ENCODE results near the gene TMEM53. TPM values are rescaled to one million over a fixed set of nuclear protein-coding genes. Genes with fewer than 3 reads are reported as not detected.
"Not testable (repeated sequence)": the region's sequence is repeated elsewhere in the genome, so short reads cannot be mapped to it uniquely, and the experiment has no call there.

Gene TMEM53
- polyA plus RNA-seq, 4 donors: 12.4 to 15.3 (median 13.6) TPM

GRCh38 chr1:44699375-44699774 lies 25.1 kb upstream of the TMEM53 start:
- not testable (repeated sequence) for DNase-seq (ENCODE audit: low read depth in 4 of 4, low spot score in 2 of 4)

DNA sequence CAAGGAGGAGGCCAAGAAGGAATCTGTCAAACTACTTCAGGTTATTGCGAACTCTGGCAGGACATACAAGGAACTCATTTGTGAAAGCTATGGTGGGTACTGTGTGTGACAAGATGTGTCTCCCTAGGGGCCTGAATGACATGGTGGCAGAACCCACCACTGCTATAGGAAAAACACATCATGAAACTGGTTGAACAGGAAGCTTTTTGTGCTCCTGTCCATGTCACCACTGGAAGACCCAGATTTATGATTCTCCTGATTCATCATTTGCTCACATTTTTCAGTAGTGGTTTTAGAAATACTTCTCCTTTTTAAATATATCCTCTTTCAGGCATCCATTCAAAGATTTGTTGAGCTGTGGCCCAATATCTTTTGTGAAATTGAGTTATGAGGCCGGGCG lies 23.9 kb upstream of the TMEM53 start:
- DNase-seq (ENCODE audit: low read depth in 4 of 4, low spot score in 2 of 4): no peak

DNA sequence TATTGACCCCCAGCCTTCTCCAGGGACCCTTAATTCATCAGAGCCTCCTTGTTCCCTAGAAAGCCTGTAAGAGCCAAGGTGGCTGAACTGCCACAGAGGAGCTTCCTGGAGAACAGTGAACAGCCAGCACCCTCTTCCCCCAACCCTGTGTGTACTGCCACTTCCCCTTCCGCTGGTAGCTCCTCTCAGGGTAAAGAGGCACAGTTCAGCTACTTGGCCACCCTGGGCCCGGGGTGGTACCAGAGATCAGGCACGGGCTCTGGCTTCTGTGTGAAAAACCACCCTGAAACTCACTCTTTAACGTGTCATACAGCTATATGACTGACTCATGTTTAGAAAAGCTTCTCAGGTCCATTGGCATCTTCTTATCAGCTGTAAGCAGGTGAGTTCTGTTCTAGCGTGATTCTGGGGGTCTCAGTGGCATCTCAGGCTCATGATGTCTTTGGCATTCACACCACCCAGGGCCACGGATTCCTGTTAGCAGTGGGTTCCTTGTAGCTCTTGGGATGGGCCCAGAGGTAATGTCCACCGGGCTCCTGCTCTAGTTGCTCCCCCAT lies 22.6 kb upstream of the TMEM53 start:
- no peak for DNase-seq (ENCODE audit: low read depth in 4 of 4, low spot score in 2 of 4)

GRCh38 chr1:44696101-44696500 lies 21.8 kb upstream of the TMEM53 start:
- DNase-seq (ENCODE audit: low read depth in 4 of 4, low spot score in 2 of 4): no peak

DNA sequence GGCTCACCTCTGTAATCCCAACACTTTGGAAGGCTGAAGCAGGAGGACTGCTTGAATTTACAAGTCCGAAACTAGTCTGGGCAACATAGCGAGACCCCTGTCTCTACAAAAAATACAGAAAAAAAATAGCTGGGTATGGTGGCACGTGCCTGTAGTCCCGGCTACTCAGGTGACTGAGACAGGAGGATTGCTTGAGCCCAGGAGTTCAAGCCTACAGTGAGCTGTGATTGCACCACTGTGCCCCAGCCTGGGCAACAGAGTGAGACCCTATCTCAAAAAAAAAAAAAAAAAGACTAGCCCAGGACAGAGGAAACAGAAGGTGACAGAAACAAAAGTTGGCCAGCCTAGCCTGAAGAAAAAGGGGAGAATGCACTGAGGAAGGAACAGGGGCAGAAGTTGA lies 21.4 kb upstream of the TMEM53 start:
- DNase-seq (ENCODE audit: low read depth in 4 of 4, low spot score in 2 of 4): no peak

DNA sequence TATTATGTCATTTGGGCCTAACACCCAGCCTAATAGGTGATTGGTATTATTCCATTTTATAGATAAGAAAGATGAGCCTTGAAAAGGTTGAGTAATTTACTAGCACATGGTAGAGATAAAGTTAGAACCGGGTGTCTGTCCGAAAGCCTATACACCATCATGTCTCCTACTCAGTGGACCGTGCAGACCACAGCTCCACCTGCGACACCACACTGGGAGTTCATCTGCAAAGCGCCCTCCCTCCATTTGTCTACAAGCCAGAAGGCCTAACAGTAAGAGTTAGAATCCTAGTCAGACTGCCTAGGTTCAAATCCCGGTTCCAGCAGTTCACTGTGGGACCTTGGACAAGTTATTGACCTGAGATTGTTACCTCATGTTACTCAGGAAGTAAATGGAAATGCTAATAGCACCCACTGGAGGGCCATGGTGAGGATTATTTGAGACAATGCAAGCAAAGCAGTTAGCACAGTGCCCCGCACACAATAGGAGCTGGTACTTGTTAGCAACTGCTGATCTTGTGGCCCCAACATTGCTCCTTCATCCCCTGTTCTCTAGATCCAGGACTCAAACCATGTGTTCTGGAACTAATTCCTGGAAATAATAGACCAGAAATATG lies 20.7 kb upstream of the TMEM53 start:
- no peak for DNase-seq (ENCODE audit: low read depth in 4 of 4, low spot score in 2 of 4)

GRCh38 chr1:44693900-44694299 lies 19.6 kb upstream of the TMEM53 start:
- DNase-seq (ENCODE audit: low read depth in 4 of 4, low spot score in 2 of 4): no peak

- no peak for DNase-seq (ENCODE audit: low read depth in 4 of 4, low spot score in 2 of 4)
Observed at GRCh38 chr1:44693159-44693558, 18.9 kb upstream of the TMEM53 start.

DNA sequence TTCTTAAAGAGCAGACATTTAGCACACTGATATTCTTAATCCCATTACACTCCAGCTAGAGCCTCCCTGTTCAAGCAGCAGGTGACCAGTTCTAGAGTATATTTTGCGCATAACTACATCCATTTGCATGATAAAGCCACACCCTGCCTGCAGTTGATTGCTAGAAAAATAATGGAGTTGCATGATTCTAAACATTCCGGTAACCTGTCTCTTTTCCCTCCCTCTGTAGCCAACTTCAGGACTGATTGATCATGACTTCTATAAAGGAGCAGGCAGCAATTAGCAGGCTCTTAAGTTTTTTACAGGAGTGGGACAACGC lies 15.1 kb upstream of the TMEM53 start:
- no peak for DNase-seq (ENCODE audit: low read depth in 4 of 4, low spot score in 2 of 4)

DNA sequence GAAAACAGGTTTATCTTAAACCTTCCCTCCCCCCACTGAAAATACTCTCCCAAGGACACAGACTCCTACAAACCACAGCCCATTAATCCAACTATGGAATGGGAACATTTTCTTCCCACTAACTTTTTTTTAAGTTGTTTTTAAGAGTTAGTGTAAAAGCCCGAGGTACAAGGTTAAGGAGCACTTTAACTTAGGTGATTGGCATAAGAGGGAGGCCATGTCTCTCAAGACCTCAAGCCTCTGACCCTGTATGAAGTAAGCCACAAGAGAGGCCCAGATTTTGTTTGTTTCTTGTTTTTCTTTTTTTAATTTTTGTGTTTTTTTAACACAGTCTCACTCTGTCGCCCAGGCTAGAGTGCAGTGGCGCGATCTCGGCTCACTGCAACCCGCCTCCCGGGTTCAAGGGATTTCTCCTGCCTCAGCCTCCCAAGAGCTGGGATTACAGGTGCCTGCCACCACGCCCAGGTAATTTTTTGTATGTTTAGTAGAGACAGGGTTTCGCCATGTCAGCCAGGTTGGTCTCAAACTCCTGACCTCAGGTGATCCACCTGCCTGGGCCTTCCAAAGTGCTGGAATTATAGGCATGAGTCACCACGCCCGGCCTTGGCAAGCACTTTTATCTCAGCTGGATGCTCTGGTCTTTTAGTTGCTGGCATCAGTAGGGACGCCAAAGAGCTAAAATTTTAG lies 14.6 kb upstream of the TMEM53 start:
- DNase-seq (ENCODE audit: low read depth in 4 of 4, low spot score in 2 of 4): no peak

DNA sequence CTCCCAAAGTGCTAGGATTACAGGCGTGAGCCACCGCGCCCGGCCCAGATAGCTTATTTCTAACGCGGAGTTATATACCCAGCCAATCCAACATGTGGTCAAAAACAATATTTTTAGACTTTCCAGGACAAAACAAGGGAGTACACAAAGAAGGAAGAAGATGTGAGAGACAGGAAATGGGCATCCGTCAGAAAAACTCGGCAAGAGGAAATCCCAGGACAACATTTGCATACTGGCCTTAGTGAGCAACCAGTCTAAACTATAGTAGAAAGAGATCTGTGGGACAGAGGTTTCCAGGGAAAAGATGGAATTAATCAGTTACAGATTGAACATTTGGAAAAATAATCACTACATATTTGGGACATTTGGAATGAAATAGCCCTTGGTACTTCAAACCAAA lies 11.6 kb upstream of the TMEM53 start:
- DNase-seq (ENCODE audit: low read depth in 4 of 4, low spot score in 2 of 4): no peak

DNA sequence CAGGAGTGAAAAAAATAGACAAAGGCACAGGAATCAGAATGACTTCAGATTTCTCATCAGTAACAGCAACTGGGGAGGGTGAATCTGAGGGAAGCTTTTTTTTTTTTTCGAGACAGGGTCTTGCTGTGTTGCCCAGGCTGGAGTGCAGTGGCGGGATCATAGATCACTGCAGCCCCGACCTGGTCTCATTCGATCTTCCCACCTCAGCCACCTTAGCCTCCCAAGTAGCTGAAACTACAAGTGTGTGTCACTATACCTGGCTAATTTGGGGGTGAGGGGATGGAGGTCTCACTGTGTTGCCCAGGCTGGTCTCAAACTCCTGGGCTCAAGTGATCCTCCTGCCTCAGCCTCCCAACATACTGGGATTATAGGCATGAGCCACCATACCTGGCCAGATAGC lies 10.9 kb upstream of the TMEM53 start:
- no peak for DNase-seq (ENCODE audit: low read depth in 4 of 4, low spot score in 2 of 4)

GRCh38 chr1:44684525-44684924 lies 10.2 kb upstream of the TMEM53 start:
- no peak for DNase-seq (ENCODE audit: low read depth in 4 of 4, low spot score in 2 of 4)

GRCh38 chr1:44682883-44683265 lies 8.6 kb upstream of the TMEM53 start:
- no peak for DNase-seq (ENCODE audit: low read depth in 4 of 4, low spot score in 2 of 4)

- DNase-seq (ENCODE audit: low read depth in 4 of 4, low spot score in 2 of 4): no peak
Observed at GRCh38 chr1:44681905-44682882, 7.9 kb upstream of the TMEM53 start.

GRCh38 chr1:44679468-44679867 lies 5.2 kb upstream of the TMEM53 start:
- no peak for DNase-seq (ENCODE audit: low read depth in 4 of 4, low spot score in 2 of 4)

DNA sequence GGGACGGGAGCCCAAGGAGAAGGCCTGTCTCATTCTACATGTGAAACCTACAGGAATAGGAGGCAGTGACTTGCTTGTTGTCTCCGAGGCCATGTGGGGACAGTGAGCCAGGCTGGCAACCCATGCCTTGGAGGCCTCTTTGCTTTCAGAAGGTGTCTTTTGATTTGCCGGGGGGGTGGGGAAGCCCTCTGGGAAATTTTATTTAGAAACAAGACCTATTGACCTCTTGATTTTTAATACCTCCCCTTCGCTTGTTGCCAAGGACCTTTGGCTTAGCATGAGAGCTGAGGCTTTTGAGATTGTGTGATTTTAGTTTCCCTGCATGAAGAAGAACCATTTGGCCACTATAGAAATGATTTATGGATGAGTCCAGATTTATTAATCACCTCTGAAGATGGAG lies 4.3 kb upstream of the TMEM53 start:
- DNase-seq (ENCODE audit: low read depth in 4 of 4, low spot score in 2 of 4): no peak

GRCh38 chr1:44678120-44678519 lies 3.8 kb upstream of the TMEM53 start:
- no peak for DNase-seq (ENCODE audit: low read depth in 4 of 4, low spot score in 2 of 4)

GRCh38 chr1:44677201-44677766 lies 3.0 kb upstream of the TMEM53 start:
- DNase-seq (ENCODE audit: low read depth in 4 of 4, low spot score in 2 of 4): no peak

- DNase-seq (ENCODE audit: low read depth in 4 of 4, low spot score in 2 of 4): no peak
Observed at GRCh38 chr1:44676484-44677200, 2.4 kb upstream of the TMEM53 start.

All from left renal cortex interstitium (tissue), 4 donors.